ENCODE results near the gene PPP1R7. TPM values are rescaled to one million over a fixed set of nuclear protein-coding genes. Genes with fewer than 3 reads are reported as not detected.

The PPP1R7 gene
- total RNA-seq, 1 donor from 2014 or later: 61.5 TPM

- intact Hi-C loops (cut with micrococcal nuclease): no loop called here
- DNase-seq: no peak
- H3K27ac ChIP-seq (replicated peaks): no peak overlapping the region
- H3K27me3 ChIP-seq (ENCODE audit: low read depth): no peaks in the 10 kb centered on the region
- TF ChIP-seq, protein P1, sequence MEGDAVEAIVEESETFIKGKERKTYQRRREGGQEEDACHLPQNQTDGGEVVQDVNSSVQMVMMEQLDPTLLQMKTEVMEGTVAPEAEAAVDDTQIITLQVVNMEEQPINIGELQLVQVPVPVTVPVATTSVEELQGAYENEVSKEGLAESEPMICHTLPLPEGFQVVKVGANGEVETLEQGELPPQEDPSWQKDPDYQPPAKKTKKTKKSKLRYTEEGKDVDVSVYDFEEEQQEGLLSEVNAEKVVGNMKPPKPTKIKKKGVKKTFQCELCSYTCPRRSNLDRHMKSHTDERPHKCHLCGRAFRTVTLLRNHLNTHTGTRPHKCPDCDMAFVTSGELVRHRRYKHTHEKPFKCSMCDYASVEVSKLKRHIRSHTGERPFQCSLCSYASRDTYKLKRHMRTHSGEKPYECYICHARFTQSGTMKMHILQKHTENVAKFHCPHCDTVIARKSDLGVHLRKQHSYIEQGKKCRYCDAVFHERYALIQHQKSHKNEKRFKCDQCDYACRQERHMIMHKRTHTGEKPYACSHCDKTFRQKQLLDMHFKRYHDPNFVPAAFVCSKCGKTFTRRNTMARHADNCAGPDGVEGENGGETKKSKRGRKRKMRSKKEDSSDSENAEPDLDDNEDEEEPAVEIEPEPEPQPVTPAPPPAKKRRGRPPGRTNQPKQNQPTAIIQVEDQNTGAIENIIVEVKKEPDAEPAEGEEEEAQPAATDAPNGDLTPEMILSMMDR (IDR thresholded peaks at IDR 0.05; ENCODE audit: borderline replicate concordance): no peak
- no peaks in the 10 kb centered on the region for H3K9me3 ChIP-seq (replicated peaks)
- peaks cover 15% of the 10 kb centered on the region for H3K4me1 ChIP-seq
- no peak overlapping the region for H3K4me3 ChIP-seq
- H3K36me3 ChIP-seq: no peaks in the 10 kb centered on the region
Measured at GRCh38 chr2:241107031-241107783, 43.1 kb upstream of the PPP1R7 start.

DNA sequence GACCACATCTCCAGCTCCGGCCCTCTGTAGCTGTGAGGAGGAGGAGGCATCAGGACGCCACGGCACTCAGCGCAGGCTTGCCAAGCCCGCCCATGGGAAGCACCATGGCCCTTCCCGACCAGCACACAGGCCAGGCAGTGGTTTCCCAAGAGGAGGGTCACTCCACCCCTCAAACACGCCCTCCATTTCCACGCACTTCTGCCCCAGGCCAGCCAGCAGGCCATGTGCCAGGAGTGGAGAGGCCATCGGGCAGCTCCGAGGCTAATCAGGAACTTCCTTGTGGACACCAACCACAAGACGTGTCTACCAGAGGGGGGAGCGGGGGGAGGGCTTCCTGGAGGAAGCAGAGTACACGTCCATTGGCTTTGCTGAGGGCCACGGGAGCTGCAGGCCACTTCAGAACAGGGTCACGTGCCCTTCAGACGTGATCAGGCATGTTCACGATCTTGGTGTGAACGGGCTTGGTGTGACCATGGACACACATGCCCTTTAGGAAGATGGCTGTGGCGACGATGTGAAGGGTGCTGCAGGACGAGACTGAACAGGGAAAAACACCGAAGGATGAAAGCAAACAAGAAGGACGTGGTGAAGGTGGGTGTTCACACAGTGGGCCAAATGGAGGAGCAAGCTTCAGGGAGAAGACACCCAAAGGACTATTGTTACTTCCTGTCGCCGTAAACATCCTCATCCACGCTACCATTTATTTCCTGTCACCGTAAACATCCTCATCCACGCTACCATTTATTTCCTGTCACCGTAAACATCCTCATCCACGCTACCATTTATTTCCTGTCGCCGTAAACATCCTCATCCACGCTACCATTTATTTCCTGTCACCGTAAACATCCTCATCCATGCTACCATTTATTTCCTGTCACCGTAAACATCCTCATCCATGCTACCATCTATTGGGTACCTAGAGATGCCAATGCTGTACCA lies 41.7 kb upstream of the PPP1R7 start:
- intact Hi-C loops (cut with micrococcal nuclease): no loop called here
- no peak overlapping the region for H3K27ac ChIP-seq (replicated peaks)
- no peak for DNase-seq

DNA sequence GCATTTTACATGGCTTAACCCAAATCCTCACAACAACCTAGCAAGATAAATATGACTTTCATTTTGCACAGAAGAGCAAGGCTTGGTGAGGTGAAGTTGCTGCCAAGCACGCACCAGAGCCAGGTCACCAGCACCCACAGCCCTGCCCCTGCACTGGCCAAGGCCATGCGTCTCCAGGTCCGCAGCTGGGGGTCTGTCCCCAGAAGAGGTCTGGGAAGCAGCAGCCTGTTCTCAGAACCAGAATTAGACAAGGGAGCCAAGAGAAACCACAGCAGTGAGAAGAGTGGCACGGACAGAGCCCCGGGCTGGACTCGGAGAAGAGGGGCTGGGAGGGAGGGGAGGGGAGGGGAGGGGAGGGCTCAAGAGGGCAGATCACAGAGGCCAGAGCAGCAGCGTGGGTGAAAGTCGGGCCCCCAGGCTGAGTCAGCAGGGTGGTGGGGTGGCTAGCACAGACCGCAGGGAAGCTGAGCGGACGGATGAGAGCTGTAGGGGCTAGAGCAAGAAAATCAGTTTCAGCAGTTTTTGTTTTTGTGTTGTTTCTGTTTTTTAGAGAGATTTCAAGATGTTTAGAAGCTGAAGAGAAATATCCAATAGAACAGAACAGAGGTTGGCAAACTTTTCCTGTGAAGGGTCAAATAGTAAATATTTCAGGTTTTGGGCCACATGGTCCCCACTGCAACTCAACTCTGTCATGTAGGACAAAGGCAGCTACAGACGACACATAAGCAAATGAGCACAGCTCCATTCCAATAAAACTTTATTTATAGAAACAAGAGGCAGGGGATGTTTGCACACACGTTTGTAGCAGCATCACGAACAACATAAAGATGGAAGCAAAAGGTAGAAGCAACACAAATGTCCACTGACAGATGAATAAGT lies 40.8 kb upstream of the PPP1R7 start:
- Histone ChIP-seq H3K4me1 (no peaks in the 10 kb centered on the region), H3K27me3 (ENCODE audit: low read depth) (no peaks in the 10 kb centered on the region), H3K36me3 (no peaks in the 10 kb centered on the region), H3K4me3 (no peak overlapping the region), H3K27ac (replicated peaks) (no peak overlapping the region), H3K9me3 (replicated peaks) (no peaks in the 10 kb centered on the region)
- TF ChIP-seq, protein P1 (IDR thresholded peaks at IDR 0.05; ENCODE audit: borderline replicate concordance): no peak
- no peak for DNase-seq
- intact Hi-C loops (cut with micrococcal nuclease): no loop called here

More for the DNA sequence above, 41.7 kb upstream of the PPP1R7 start:
- Histone ChIP-seq H3K4me1 (peaks cover 2% of the 10 kb centered on the region), H3K9me3 (replicated peaks) (no peaks in the 10 kb centered on the region), H3K27me3 (ENCODE audit: low read depth) (no peaks in the 10 kb centered on the region), H3K36me3 (no peaks in the 10 kb centered on the region), H3K4me3 (no peak overlapping the region)
- TF ChIP-seq, protein P1 (IDR thresholded peaks at IDR 0.05; ENCODE audit: borderline replicate concordance): no peak

GRCh38 chr2:241110089-241110606 lies 40.1 kb upstream of the PPP1R7 start:
- Histone ChIP-seq H3K9me3 (replicated peaks) (no peaks in the 10 kb centered on the region), H3K27ac (replicated peaks) (no peak overlapping the region), H3K4me3 (no peak overlapping the region), H3K4me1 (no peaks in the 10 kb centered on the region), H3K27me3 (ENCODE audit: low read depth) (no peaks in the 10 kb centered on the region), H3K36me3 (no peaks in the 10 kb centered on the region)
- intact Hi-C loops (cut with micrococcal nuclease): no loop called here
- TF ChIP-seq, protein P1 (IDR thresholded peaks at IDR 0.05; ENCODE audit: borderline replicate concordance): no peak
- DNase-seq: no peak
